ENCODE data around the gene FIBCD1.

The FIBCD1 gene

GRCh38 chr9:130877300-130877699 lies 61.7 kb downstream of the FIBCD1 start:
- Histone ChIP-seq H3K4me1 (ENCODE audit: low read depth, poor library complexity, severe bottlenecking) (no peaks in the 10 kb centered on the region), H3K9ac (no peak overlapping the region), H3K27ac (no peak overlapping the region), H2AFZ (ENCODE audit: low read depth) (no peak overlapping the region), H4K20me1 (ENCODE audit: insufficient read depth) (no peaks in the 10 kb centered on the region), H3K27me3 (ENCODE audit: insufficient read depth, low read depth) (no peaks in the 10 kb centered on the region), H3K79me2 (ENCODE audit: insufficient read depth, low read depth) (no peaks in the 10 kb centered on the region), H3K4me3 (IDR thresholded peaks at IDR 0.05; ENCODE audit: insufficient read depth, low read depth, low read length) (no peak overlapping the region), H3K36me3 (ENCODE audit: insufficient read depth) (0 out of 2 replicates have a peak, but pooled peaks cover 4% of the 10 kb centered on the region), H3K4me2 (no peak overlapping the region)
- no peak for TF ChIP-seq CTCF (conservative IDR thresholded peaks at IDR 0.05; ENCODE audit: low read depth, low read length)

GRCh38 chr9:130874783-130875182 lies 64.3 kb downstream of the FIBCD1 start:
- Histone ChIP-seq H3K9ac (no peak overlapping the region), H3K4me3 (IDR thresholded peaks at IDR 0.05; ENCODE audit: insufficient read depth, low read depth, low read length) (no peak overlapping the region), H3K36me3 (ENCODE audit: insufficient read depth) (0 out of 2 replicates have a peak, but pooled peaks cover 4% of the 10 kb centered on the region), H3K4me1 (ENCODE audit: low read depth, poor library complexity, severe bottlenecking) (no peaks in the 10 kb centered on the region), H3K79me2 (ENCODE audit: insufficient read depth, low read depth) (no peaks in the 10 kb centered on the region), H3K27me3 (ENCODE audit: insufficient read depth, low read depth) (no peaks in the 10 kb centered on the region), H4K20me1 (ENCODE audit: insufficient read depth) (no peaks in the 10 kb centered on the region), H2AFZ (ENCODE audit: low read depth) (no peak overlapping the region), H3K27ac (no peak overlapping the region), H3K4me2 (no peak overlapping the region)
- no peak for TF ChIP-seq CTCF (conservative IDR thresholded peaks at IDR 0.05; ENCODE audit: low read depth, low read length)

- Histone ChIP-seq H3K79me2 (ENCODE audit: insufficient read depth, low read depth) (no peaks in the 10 kb centered on the region), H2AFZ (ENCODE audit: low read depth) (no peak overlapping the region), H4K20me1 (ENCODE audit: insufficient read depth) (no peaks in the 10 kb centered on the region), H3K4me3 (IDR thresholded peaks at IDR 0.05; ENCODE audit: insufficient read depth, low read depth, low read length) (no peak overlapping the region), H3K27me3 (ENCODE audit: insufficient read depth, low read depth) (no peaks in the 10 kb centered on the region), H3K9ac (no peak overlapping the region), H3K4me1 (ENCODE audit: low read depth, poor library complexity, severe bottlenecking) (no peaks in the 10 kb centered on the region), H3K4me2 (no peak overlapping the region), H3K36me3 (ENCODE audit: insufficient read depth) (0 out of 2 replicates have a peak, but pooled peaks cover 4% of the 10 kb centered on the region), H3K27ac (no peak overlapping the region)
- no peak for TF ChIP-seq CTCF (conservative IDR thresholded peaks at IDR 0.05; ENCODE audit: low read depth, low read length)
These were observed 65.1 kb downstream of the FIBCD1 start for GRCh38 chr9:130873966-130874365.

GRCh38 chr9:130872912-130873503 lies 66.0 kb downstream of the FIBCD1 start:
- H3K27ac ChIP-seq, result no peak overlapping the region
- no peak overlapping the region for H3K9ac ChIP-seq
- no peak overlapping the region for H3K4me2 ChIP-seq
- H4K20me1 ChIP-seq (ENCODE audit: insufficient read depth), result no peaks in the 10 kb centered on the region
- H2AFZ ChIP-seq (ENCODE audit: low read depth), result no peak overlapping the region
- H3K79me2 ChIP-seq (ENCODE audit: insufficient read depth, low read depth), result no peaks in the 10 kb centered on the region
- no peaks in the 10 kb centered on the region for H3K4me1 ChIP-seq (ENCODE audit: low read depth, poor library complexity, severe bottlenecking)
- no peak overlapping the region for H3K4me3 ChIP-seq (IDR thresholded peaks at IDR 0.05; ENCODE audit: insufficient read depth, low read depth, low read length)
- no peak for TF ChIP-seq CTCF (conservative IDR thresholded peaks at IDR 0.05; ENCODE audit: low read depth, low read length)
- H3K36me3 ChIP-seq (ENCODE audit: insufficient read depth), result 0 out of 2 replicates have a peak, but pooled peaks cover 4% of the 10 kb centered on the region
- H3K27me3 ChIP-seq (ENCODE audit: insufficient read depth, low read depth), result no peaks in the 10 kb centered on the region
